RPMI7951 (cell line): Measurements from ENCODE around the gene ELOVL2. TPM values are rescaled to one million over a fixed set of nuclear protein-coding genes. Genes with fewer than 3 reads are reported as not detected.

Source experiments
- DNase-seq: peaks from one replicate; pipeline ENCODE4 v3.0.0-alpha.2; 2012; ENCODE audit warnings: low read depth
- total RNA-seq: library from RNA; depleted of rRNA; stranded (reverse); fragments of >200 nt; shearing (Covaris generic); gene quantifications from 2 replicates; pipeline ENCODE4 v1.2.3, GENCODE V29; 2014

ELOVL2 gene
- total RNA-seq, 1 experiment from 2014 or later, result 1.2 TPM

- no peak for DNase-seq
Observed at GRCh38 chr6:11058406-11058805, 14.3 kb upstream of the ELOVL2 start.

DNA sequence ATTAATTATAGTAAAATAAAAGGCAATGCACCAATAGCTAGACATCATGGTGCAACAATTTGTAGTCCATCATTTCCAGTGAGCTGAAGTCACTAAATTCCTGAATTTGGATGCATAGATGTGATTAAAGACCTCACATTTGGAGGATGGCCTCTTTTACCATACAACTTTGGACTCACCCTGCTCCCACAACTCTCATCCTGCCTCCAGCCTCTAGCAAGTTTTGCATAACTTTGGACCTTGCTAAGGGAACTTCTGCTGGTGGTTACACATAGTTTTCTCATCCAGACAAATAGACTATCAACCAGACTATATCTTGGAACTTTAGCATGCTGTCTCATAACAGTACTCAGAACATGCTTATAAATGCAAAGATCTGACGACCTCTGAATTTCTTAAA is 12.8 kb upstream of the ELOVL2 start:
- DNase-seq, result no peak

- DNase-seq, result peak; percentile 18
Observed at GRCh38 chr6:11055127-11055627, 11.1 kb upstream of the ELOVL2 start.

DNA sequence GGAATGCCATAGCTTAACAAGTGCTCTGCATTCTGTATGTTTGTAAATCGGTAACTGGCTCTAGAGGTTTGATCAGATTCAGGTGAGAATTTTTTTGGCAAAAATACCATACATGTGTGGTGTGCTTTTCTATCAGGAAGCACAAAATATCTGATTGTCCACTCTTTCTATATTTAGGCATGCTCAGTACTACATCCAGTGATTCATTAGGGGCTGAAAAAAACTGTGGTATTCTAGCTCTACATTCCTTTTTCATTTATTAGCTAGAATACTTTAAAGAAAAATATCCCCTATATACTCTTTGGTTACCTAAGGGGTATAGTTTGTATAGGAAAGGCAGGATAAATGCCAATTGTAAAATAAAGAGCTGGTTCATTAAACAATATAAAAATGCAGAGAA is 10.6 kb upstream of the ELOVL2 start:
- no peak for DNase-seq

DNA sequence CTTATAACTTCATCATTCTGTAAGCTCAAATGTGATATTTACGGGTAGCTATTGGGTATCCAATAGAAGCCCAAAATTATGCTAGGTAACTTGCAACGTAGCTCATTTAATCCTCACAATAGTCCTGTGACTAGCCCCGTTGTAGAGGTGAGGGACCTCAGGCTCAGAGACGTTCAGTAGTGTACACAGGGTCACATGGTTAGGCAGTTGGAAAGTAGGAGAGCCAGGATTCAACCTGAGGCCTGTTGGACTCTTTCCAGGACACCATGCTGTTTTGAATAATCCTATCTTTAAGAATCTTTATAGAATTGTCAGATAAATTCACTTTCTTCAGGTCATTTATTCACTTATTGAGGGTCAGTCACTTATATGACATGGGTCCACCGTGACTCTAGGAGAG is 9.2 kb upstream of the ELOVL2 start:
- DNase-seq, result no peak

DNA sequence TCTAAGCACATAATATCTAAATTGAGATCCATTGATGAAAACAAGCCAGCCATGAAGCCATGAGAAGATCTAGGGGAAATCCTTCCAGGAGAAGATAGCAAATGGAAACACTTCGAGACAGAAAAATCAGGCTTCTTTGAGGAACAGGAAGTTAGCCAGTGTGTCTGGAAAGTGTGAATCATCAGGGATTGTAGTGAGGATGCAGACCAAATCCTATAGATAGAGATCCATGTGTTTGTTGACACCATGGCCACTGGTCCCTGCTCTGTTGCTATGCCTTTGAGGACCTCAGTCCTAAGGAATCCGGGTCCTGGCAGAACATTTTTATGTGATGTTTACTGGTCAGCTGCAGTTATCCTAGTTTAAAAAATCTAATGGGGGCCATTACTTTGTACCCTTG is 6.6 kb upstream of the ELOVL2 start:
- DNase-seq, result peak; percentile 53

GRCh38 chr6:11044712-11045167 is 635 bp upstream of the ELOVL2 start:
- peak; percentile 9 for DNase-seq

GRCh38 chr6:11043378-11043960 is 636 bp downstream of the ELOVL2 start:
- DNase-seq, result no peak

DNA sequence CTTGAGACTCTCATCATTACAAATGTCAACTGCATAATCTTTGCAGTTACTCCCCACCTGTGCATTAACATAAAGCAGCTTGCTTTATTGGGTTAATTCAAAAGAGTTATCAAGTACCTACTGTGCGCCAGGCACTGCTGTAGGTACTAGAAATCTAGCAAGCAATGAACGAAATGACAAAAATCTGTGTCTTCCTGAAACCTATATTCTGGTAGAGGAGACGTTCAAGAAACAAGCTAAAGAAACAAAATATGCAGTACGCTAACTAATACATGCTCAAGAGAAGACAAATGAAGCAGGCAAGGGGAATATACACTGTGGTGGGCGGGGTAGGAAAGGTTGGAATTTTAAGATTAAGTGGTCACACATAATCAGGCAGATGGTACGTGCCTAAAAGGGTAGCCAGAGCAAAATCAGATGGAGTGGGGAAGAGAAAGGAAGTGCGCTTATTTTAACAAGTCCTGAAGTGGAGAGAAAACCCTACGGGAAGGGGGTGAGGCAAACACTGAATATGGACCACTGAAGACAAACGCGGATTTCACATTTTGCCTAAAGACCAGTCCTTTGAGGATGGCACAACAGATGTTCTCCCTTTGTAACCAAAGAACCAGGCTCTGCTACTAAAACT is 1.2 kb downstream of the ELOVL2 start:
- peak; percentile 26 for DNase-seq

GRCh38 chr6:11042025-11042749 is 1.9 kb downstream of the ELOVL2 start:
- DNase-seq, result no peak

DNA sequence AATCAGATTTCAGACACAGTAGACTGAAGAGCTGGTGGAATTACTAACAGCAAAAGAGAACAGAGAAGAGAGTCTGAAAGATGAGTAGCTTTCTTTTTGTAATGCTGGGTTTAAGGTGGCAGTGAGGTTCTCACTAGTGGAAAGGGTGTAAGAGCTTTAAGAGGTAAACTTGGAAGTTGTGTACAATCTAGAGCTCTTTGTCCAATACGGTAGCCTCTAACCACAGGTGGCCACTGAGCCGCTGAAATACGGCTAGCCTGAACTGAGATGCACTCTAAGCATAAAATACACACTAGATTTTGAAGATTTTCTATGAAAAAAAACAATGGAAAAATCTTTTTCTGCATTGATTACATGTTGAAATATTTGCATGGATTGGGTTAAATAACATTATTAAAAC is 4.0 kb downstream of the ELOVL2 start:
- DNase-seq, result no peak

DNA sequence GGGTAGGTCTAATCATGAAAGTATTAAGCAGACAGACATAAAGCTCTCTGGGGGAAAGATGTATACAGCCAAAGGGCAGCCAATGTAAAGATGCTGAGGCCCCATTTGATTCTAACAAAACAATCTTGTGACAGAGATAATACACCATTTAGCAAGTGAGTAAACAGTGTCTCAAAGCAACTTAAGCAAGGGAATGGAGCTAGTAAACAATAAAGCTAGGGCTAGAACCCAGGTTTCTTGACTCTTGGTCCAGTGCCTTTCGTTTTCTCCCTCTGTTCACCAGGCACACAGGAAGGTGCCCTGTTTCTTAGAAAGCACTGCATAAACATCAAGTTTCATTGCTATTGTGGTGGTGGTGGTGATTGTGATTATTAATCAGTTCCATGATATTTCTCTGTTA is 5.1 kb downstream of the ELOVL2 start:
- DNase-seq, result no peak

DNA sequence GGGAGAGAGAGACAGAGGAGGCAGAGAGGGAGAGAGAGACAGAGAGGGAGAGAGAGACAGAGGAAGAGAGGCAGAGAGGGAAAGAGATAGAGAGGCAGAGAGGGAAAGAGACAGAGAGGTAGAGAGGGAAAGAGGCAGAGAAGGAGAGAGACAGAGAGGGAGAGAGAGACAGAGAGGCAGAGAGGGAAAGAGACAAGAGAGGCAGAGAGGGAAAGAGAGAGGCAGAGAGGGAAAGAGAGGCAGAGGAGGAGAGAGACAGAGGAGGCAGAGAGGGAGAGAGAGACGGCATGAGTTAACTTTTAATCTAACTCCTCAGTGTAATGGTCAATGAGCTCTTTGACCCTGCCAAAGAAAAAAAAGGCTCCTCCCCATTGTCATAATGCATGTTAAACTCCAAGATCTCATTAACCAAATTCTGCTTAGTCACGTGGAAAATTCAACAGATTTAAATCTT is 7.1 kb downstream of the ELOVL2 start:
- no peak for DNase-seq

DNA sequence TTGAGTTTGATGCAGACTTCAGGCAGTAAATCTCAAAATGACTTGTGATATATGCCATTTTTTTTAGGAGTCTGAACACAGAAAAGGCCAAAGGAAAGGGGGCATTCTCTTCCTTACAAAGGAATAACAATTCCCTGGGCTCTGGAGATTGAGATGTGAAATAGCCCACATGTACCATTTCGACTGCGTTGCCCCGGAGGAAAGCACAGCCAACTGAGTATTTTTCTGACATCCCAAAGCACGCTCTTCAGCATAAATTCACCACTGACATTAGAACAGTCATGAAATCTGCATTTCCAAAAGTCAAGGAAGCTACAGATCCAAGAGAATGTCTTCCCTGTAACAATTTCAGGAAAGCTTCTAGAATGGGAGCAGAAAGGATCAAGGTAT is 7.8 kb downstream of the ELOVL2 start:
- no peak for DNase-seq

DNA sequence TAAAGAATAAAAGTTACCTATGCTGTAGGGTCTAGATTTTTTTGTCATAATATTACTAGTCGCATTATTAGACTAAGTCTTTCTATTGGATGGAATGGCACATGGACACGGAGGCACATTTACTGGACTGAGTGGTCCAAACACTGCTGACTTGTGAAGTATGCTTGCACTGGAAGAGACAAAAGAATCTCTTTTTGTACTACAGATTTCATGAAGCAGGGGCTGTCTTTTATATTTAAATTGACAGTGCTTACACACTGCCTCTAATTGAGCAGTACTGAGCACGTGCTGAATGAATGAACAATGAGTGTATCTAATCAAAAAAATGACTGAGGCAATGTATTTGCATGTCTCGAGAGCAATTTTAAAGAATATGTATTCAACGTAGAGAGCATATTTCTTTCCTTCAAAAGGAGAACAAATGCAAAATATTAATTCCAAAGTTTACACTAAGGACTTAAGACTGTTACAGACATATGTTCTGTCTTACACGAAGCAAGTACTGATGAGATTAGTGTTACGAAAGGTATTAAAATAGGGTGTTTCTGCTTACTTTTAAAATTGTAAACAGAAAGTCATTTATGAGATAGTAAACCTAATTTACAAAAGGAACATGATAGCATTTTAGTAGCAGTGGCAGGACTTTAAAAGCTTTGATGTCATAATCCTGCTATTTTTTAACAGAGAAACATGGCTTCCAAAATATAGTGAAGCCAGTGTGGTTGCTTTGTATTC is 8.3 kb downstream of the ELOVL2 start:
- no peak for DNase-seq

DNA sequence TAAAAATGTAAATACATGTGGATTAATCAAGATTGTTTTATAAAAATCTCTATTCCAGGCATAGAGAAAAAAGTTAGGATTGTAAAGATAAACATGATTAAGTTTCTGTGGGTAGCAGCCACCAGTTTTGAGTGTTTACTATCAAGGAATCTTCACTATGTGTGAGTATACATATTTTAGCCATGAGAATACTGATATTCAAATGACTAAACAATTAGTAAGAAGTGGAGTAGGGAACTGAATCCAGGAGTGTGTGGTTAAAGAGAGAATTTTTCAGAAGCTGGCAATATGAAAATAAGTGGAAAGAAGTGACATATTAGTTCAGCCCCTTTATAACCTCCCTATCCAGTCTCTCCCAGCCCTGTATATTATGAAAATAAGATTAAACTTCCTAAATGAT is 10.3 kb downstream of the ELOVL2 start:
- peak; percentile 19 for DNase-seq

GRCh38 chr6:11030904-11031303 is 13.2 kb downstream of the ELOVL2 start:
- DNase-seq, result no peak

DNA sequence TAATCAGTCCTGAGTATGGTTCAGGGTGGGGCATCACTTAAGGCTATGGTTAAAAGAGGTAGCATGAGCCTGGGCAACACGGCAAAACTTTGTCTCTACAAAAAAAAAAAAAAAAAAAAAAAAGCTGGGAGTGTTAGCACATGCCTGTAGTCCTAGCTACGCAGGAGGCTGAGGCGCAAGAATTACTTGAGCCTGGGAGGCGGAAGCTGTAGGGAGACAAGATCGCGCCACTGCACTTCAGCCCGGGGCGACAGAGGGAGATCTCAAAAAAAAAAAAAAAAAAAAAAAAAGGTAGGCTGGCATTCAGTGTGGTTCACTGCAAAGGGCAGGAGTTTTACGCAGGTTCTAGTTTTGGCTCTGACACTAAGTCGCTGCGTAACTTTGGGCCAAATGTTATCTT is 15.1 kb downstream of the ELOVL2 start:
- DNase-seq, result no peak

GRCh38 chr6:11027565-11028110 is 16.5 kb downstream of the ELOVL2 start:
- no peak for DNase-seq

- DNase-seq, result no peak
Observed at GRCh38 chr6:11025921-11026635, 18.0 kb downstream of the ELOVL2 start.

GRCh38 chr6:11025130-11025529 is 19.0 kb downstream of the ELOVL2 start:
- no peak for DNase-seq
